Frontal cortex (tissue), 4 donors: Measurements from ENCODE around the gene MYG1. TPM values are rescaled to one million over a fixed set of nuclear protein-coding genes. Genes with fewer than 3 reads are reported as not detected.
A peak's percentile ranks its signal among the peaks of the same experiment; 100 is the strongest.

Source experiments
- DNase-seq, 2 donors: peaks; one replicate each; pipeline ENCODE4 v3.0.0; 2012; ENCODE audit warnings: low spot score in 2 of 2
- FAIRE-seq: peaks from 2 replicates; lab custom pipeline; 2012; peaks lifted over from hg19 to GRCh38; lab: Jason Lieb, UNC
- total RNA-seq: library from RNA; depleted of rRNA; stranded (reverse); fragments of >200 nt; gene quantifications from one replicate; pipeline ENCODE4 v1.2.3, GENCODE V29; 2014
- donor health status: control.
- donor health status: control.
- donor health status: control.

Gene MYG1
- total RNA-seq = 45.7 TPM

GRCh38 chr12:53299454-53300180 is at the start of gene MYG1:
Gene MYG1, plus strand, starts transcription at chr12:53299695. Its CDS starts 43 bp downstream, at chr12:53299738.
- FAIRE-seq = no peak
- peak; percentile 68 to 86 for DNase-seq

- FAIRE-seq (no peak), DNase-seq (peak; percentile 92 to 94)
Measured at GRCh38 chr12:53251477-53252348, 47.8 kb upstream of the MYG1 start.

GRCh38 chr12:53252349-53252916 is 47.1 kb upstream of the MYG1 start:
- DNase-seq (peak in 1 of 2 donors; percentile 41), FAIRE-seq (no peak)

- FAIRE-seq (no peak), DNase-seq (no peak)
Measured at GRCh38 chr12:53253298-53253697, 46.2 kb upstream of the MYG1 start.

- DNase-seq (no peak), FAIRE-seq (no peak)
Measured at GRCh38 chr12:53254816-53255545, 44.5 kb upstream of the MYG1 start.

- no peak for FAIRE-seq
- no peak for DNase-seq
Measured at GRCh38 chr12:53255996-53256395, 43.5 kb upstream of the MYG1 start.

GRCh38 chr12:53258541-53259539 is 40.7 kb upstream of the MYG1 start:
- no peak for DNase-seq

GRCh38 chr12:53259891-53260290 is 39.6 kb upstream of the MYG1 start:
- FAIRE-seq (no peak), DNase-seq (no peak)

More at GRCh38 chr12:53258541-53259539, 40.7 kb upstream of the MYG1 start:
- no peak for FAIRE-seq

- DNase-seq (no peak), FAIRE-seq (no peak)
Measured at GRCh38 chr12:53265783-53266182, 33.7 kb upstream of the MYG1 start.

- no peak for DNase-seq
- FAIRE-seq = no peak
Measured at GRCh38 chr12:53267306-53267998, 32.0 kb upstream of the MYG1 start.

- FAIRE-seq = no peak
- DNase-seq = peak; percentile 71 to 85
Measured at GRCh38 chr12:53267999-53268629, 31.4 kb upstream of the MYG1 start, which contains the start of gene ESPL1. Gene ESPL1, plus strand, starts transcription at chr12:53268299. Its CDS starts 468 bp downstream, at chr12:53268767.

- FAIRE-seq = no peak
- DNase-seq = no peak
Measured at GRCh38 chr12:53268630-53269562, 30.6 kb upstream of the MYG1 start.

GRCh38 chr12:53274445-53274844 is 25.1 kb upstream of the MYG1 start:
- FAIRE-seq = no peak

GRCh38 chr12:53276511-53276910 is 23.0 kb upstream of the MYG1 start:
- FAIRE-seq (no peak), DNase-seq (no peak)

More at GRCh38 chr12:53274445-53274844, 25.1 kb upstream of the MYG1 start:
- no peak for DNase-seq

GRCh38 chr12:53277981-53278380 is 21.5 kb upstream of the MYG1 start:
- DNase-seq (no peak), FAIRE-seq (no peak)

GRCh38 chr12:53279283-53279869 is 20.1 kb upstream of the MYG1 start:
- FAIRE-seq (no peak), DNase-seq (no peak)
